Measurements from ENCODE around the gene PRKG1. TPM values are rescaled to one million over a fixed set of nuclear protein-coding genes. Genes with fewer than 3 reads are reported as not detected.
"Not testable (repeated sequence)": the region's sequence is repeated elsewhere in the genome, so short reads cannot be mapped to it uniquely, and the experiment has no call there.

PRKG1 gene
- total RNA-seq, 2 donors from 2014 or later = 1.3 to 2.7 TPM

DNA sequence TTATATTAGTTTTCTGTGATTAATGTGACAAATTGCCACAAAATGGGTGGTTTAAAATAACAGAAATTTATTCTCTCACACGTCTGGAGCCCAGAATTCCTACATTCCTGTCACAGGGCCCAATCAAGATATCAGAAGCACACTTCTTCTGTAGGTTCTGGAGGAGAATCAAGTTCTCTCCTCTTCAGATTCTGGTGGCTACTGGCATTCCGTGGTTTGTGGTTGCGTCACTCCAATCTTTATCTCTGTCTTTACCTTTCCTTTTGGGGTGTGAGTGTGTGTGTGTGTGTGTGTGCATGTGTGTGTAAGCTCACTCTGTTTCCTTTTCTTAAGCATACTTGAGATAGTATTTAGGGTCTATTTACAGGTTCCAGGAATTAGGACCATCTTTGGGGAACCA is 1124.3 kb downstream of the PRKG1 start:
- no peaks in the 10 kb centered on the region for H3K36me3 ChIP-seq (ENCODE audit: control insufficient read depth, insufficient read depth, low read length)
- no peak overlapping the region for H3K4me3 ChIP-seq (ENCODE audit: low read length)
- Mint-ChIP-seq H3K27me3 (ENCODE audit: insufficient read depth) (no peaks in the 10 kb centered on the region), H3K4me3 (no peak overlapping the region), H3K4me1 (no peaks in the 10 kb centered on the region), H3K36me3 (ENCODE audit: low read depth) (no peaks in the 10 kb centered on the region), H3K9me3 (no peaks in the 10 kb centered on the region), H3K27ac (no peak overlapping the region)
- no peak for DNase-seq
- H3K27ac ChIP-seq (ENCODE audit: low read depth, low read length) = no peak overlapping the region
- no peaks in the 10 kb centered on the region for H3K4me1 ChIP-seq (ENCODE audit: control insufficient read depth, insufficient read depth, low read length)
- TF ChIP-seq CTCF (conservative IDR thresholded peaks at IDR 0.05) = no peak
- no peaks in the 10 kb centered on the region for H3K27me3 ChIP-seq (ENCODE audit: control insufficient read depth, insufficient read depth, low read length, poor library complexity, severe bottlenecking)
- 61% methylated on average over 2 of the region's 3 CpGs; no CpG with 5 or more reads in 1 of the 2 experiments for WGBS, 2 experiments (ENCODE audit: insufficient coverage in 1 of 2, insufficient read length in 1 of 2)
- no peak overlapping the region for H3K9ac ChIP-seq (ENCODE audit: extremely low read depth, low read length, poor library complexity, severe bottlenecking)
- no peaks in the 10 kb centered on the region for H3K9me3 ChIP-seq (ENCODE audit: control insufficient read depth, low read length)

GRCh38 chr10:52204906-52205305 is 1130.6 kb downstream of the PRKG1 start:
- peaks cover 14% of the 10 kb centered on the region for H3K9me3 Mint-ChIP-seq
- not testable (repeated sequence) for H3K4me3 ChIP-seq (ENCODE audit: low read length); H3K27ac Mint-ChIP-seq; H3K4me1 ChIP-seq (ENCODE audit: control insufficient read depth, insufficient read depth, low read length); DNase-seq; H3K4me1 Mint-ChIP-seq; H3K9me3 ChIP-seq (ENCODE audit: control insufficient read depth, low read length); H3K27me3 Mint-ChIP-seq (ENCODE audit: insufficient read depth); H3K27me3 ChIP-seq (ENCODE audit: control insufficient read depth, insufficient read depth, low read length, poor library complexity, severe bottlenecking); H3K9ac ChIP-seq (ENCODE audit: extremely low read depth, low read length, poor library complexity, severe bottlenecking); H3K36me3 Mint-ChIP-seq (ENCODE audit: low read depth); H3K4me3 Mint-ChIP-seq; H3K27ac ChIP-seq (ENCODE audit: low read depth, low read length); H3K36me3 ChIP-seq (ENCODE audit: control insufficient read depth, insufficient read depth, low read length)
- 92 to 98% methylated on average over 4 to 7 of the region's 7 CpGs for whole genome bisulfite sequencing, 2 experiments (ENCODE audit: insufficient coverage in 1 of 2, insufficient read length in 1 of 2)

DNA sequence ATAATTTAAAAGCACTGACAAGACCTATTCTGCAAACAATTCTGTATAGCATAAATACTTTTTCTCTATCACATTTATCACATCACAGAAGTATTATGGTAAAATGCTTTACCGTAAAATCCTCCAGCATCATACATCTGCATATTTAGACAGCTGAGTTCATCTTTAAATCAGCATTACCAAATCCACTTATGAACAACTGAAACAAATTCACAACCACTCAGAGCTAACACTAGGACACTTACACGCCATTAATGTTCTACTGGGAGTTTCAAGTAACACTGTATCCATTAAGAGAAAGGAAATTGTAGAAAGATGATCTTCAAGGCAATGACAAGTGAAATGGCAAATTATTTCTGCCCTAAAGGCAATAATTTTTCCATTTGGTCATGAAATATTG is 1134.1 kb downstream of the PRKG1 start:
- no peak overlapping the region for H3K4me3 Mint-ChIP-seq
- Histone ChIP-seq H3K4me3 (ENCODE audit: low read length) (no peak overlapping the region), H3K9me3 (ENCODE audit: control insufficient read depth, low read length) (no peaks in the 10 kb centered on the region), H3K4me1 (ENCODE audit: control insufficient read depth, insufficient read depth, low read length) (no peaks in the 10 kb centered on the region), H3K27me3 (ENCODE audit: control insufficient read depth, insufficient read depth, low read length, poor library complexity, severe bottlenecking) (no peaks in the 10 kb centered on the region), H3K27ac (ENCODE audit: low read depth, low read length) (no peak overlapping the region), H3K9ac (ENCODE audit: extremely low read depth, low read length, poor library complexity, severe bottlenecking) (no peak overlapping the region), H3K36me3 (ENCODE audit: control insufficient read depth, insufficient read depth, low read length) (no peaks in the 10 kb centered on the region)
- H3K27me3 Mint-ChIP-seq (ENCODE audit: insufficient read depth) = no peaks in the 10 kb centered on the region
- 95 to 100% methylated on average over 2 of the region's 2 CpGs for WGBS, 2 experiments (ENCODE audit: insufficient coverage in 1 of 2, insufficient read length in 1 of 2)
- no peak overlapping the region for H3K27ac Mint-ChIP-seq
- peaks cover 14% of the 10 kb centered on the region for H3K9me3 Mint-ChIP-seq
- DNase-seq = no peak
- H3K36me3 Mint-ChIP-seq (ENCODE audit: low read depth) = peaks cover 2% of the 10 kb centered on the region
- TF ChIP-seq CTCF (conservative IDR thresholded peaks at IDR 0.05) = no peak
- peaks cover 6% of the 10 kb centered on the region for H3K4me1 Mint-ChIP-seq

DNA sequence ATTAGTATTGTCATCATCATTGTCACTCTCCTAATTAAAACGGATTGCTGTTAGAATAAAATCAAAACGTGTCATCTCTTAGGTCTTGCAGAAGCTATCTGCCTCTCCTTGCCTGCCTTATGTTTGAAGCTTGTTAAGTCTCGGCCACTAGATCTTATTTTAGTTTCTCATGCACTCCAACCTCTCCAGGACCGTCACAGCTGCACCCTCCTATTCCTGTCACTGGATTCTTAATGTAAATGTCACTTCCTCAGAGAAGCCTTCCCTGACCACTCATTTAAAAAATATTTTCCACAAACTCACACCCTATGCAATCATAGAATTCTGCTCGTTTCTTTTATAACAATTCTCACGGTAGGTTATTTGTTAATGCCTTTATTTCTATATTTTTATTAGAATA is 1135.9 kb downstream of the PRKG1 start:
- H3K9me3 ChIP-seq (ENCODE audit: control insufficient read depth, low read length) = no peaks in the 10 kb centered on the region
- H3K36me3 ChIP-seq (ENCODE audit: control insufficient read depth, insufficient read depth, low read length) = no peaks in the 10 kb centered on the region
- 89 to 95% methylated on average over 4 to 6 of the region's 6 CpGs for WGBS, 2 experiments (ENCODE audit: insufficient coverage in 1 of 2, insufficient read length in 1 of 2)
- Mint-ChIP-seq H3K9me3 (peaks cover 6% of the 10 kb centered on the region), H3K27ac (no peak overlapping the region), H3K27me3 (ENCODE audit: insufficient read depth) (no peaks in the 10 kb centered on the region), H3K36me3 (ENCODE audit: low read depth) (peaks cover under 1% of the 10 kb centered on the region), H3K4me3 (no peak overlapping the region), H3K4me1 (peaks cover 8% of the 10 kb centered on the region)
- no peak for TF ChIP-seq CTCF (conservative IDR thresholded peaks at IDR 0.05)
- H3K9ac ChIP-seq (ENCODE audit: extremely low read depth, low read length, poor library complexity, severe bottlenecking) = no peak overlapping the region
- no peak overlapping the region for H3K4me3 ChIP-seq (ENCODE audit: low read length)
- DNase-seq = no peak
- no peak overlapping the region for H3K27ac ChIP-seq (ENCODE audit: low read depth, low read length)
- no peaks in the 10 kb centered on the region for H3K4me1 ChIP-seq (ENCODE audit: control insufficient read depth, insufficient read depth, low read length)
- no peaks in the 10 kb centered on the region for H3K27me3 ChIP-seq (ENCODE audit: control insufficient read depth, insufficient read depth, low read length, poor library complexity, severe bottlenecking)
